ENCODE data around the gene FBXL19.
"Not testable (repeated sequence)": the region's sequence is repeated elsewhere in the genome, so short reads cannot be mapped to it uniquely, and the experiment has no call there.

The FBXL19 gene

DNA sequence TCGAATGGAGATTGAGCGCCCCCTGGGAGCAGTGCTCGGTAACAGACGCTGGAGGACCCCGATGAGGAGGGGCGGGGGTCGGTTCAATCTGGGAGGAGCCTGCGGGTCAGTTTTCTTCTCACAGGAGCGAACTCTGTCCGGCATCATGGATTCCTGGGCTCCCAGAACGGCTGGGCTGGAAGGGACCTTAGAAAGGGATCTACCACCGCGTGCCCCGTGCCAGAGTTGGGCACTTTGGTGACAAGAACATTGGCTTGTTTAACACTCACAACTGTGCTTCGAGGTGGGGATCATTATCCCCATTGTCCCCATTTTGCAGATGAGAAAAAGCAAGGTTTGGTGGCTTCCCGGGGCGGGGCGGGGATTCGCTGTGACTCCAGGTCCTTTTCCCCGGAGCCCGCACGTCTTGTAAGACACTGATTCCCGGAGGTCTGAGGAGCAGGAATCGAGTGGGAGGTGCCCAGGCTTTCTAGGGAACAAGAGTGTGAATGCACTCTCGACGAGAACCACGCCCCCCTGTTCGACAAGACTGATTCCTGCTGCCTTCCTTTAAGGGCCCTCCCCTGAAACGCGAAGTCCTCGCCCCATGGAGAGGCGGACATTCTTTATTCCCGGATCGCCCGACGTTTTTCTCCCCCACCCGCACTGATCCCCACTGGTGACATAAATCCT is 1.5 kb upstream of the FBXL19 start:
- peak; percentile 78 to 81 for DNase-seq (ENCODE audit: low read depth in 2 of 2)

- peak; percentile 99 for DNase-seq (ENCODE audit: low read depth in 2 of 2)
Measured at GRCh38 chr16:30922420-30922959, 882 bp upstream of the FBXL19 start.

- peak; percentile 100 for DNase-seq (ENCODE audit: low read depth in 2 of 2)
Measured at GRCh38 chr16:30922960-30923535, 324 bp upstream of the FBXL19 start.

DNA sequence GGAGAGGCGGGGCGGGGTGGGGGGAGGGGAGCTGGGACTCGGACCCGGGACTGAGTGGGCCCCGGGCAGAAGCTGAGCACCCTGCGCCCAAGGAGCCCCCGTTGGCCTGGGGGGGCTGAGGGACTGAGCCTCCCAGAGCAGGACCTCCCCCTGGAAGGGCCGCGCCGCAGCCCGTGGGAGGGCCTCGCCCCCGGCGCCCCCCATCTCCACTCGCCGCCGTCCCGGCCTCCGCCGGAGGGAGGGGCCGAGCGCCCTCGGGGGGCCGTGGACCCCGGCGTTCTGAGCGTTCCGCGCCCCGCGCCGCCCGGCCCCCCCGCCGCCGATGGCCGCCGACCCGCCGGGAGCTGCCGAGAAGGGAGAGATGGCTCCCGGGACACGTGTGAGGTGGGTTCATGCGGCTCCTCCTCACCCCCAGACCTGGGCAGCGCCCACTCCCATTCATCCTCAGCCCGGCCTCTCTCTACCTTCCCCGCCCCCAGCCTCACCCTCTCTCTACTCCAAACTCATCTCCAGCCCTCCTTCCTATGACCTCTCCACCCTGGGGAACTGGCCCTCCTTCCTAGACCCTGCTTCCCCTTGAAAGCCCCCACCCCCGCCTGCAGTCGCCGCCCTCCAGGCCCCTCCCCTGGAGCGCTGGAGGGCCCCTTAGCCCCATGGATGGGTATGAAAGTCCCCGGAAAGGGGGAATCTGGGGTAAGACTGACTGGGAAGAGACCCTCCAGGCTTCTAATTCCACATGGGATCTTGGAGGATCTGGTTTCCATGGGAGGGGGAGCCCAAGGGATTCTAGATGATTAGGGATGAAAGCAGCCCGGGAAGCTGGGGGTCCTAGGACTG is 922 bp downstream of the FBXL19 start:
- DNase-seq (ENCODE audit: low read depth in 2 of 2) = no peak

GRCh38 chr16:30924913-30925631 is 1.7 kb downstream of the FBXL19 start:
- no peak for DNase-seq (ENCODE audit: low read depth in 2 of 2)

GRCh38 chr16:30925632-30925987 is 2.2 kb downstream of the FBXL19 start:
- no peak for DNase-seq (ENCODE audit: low read depth in 2 of 2)

- no peak for DNase-seq (ENCODE audit: low read depth in 2 of 2)
Measured at GRCh38 chr16:30925995-30926811, 2.8 kb downstream of the FBXL19 start.

DNA sequence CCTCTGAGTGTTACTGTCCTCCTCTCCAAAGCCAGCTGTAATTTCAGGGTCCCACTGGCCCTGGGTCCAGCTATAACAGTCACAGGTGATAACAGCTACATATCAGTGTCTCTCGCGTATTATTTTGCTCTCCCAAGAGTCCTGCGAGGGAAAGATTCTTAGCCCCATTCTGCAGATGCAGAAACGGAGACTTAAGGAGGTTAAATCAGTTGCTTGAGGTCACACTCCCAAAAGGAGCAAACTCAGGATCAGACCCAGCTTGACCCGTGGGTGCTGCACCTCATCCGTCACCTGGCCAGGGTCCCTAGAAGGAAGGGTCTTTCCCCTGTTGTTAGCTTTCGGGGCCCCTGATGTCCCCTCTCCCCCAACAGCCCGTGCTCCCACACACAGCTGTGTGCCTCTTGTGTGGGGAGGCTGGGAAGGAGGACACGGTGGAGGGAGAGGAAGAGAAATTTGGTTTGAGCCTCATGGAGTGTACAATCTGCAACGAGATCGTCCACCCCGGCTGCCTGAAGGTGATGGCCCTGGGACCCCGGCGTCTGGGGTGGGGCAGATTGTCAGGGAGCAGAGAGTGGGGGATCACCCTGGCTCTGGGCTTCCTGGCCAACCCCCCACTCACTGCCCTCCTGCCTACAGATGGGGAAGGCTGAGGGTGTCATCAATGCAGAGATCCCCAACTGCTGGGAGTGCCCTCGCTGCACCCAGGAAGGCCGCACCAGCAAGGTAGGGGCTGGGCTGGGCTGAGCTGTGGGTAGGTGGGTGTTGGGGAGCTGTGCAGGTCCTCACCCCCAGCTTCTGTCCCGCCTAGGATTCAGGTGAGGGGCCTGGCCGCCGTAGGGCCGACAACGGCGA is 3.8 kb downstream of the FBXL19 start:
- no peak for DNase-seq (ENCODE audit: low read depth in 2 of 2)

DNA sequence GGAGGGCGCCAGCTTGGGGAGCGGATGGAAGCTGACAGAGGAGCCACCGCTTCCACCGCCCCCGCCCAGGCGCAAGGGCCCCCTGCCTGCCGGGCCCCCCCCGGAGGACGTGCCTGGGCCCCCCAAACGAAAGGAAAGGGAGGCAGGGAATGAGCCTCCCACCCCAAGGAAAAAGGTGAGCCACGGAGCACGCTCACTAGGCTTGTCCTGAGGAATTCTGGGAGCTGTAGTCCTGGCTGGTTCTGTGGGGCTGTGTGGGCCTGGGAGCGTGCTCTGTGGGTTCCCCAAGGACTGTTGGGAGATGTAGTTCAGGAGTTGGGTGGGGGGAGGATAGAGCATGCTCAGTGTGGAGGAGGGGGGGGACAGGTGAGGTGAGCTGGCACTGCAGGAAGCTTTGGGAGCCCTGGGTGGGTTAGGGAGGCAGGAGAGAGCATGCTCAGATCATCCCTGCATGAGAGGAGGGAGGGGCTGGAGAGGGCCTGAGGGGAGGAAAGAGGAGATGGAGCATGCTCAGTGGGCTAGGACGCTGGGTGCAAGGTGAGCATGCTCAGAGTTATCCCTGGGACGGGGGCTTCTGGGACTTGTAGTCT is 4.5 kb downstream of the FBXL19 start:
- DNase-seq (ENCODE audit: low read depth in 2 of 2) = no peak

- DNase-seq (ENCODE audit: low read depth in 2 of 2) = no peak
Measured at GRCh38 chr16:30928390-30928789, 5.0 kb downstream of the FBXL19 start.

DNA sequence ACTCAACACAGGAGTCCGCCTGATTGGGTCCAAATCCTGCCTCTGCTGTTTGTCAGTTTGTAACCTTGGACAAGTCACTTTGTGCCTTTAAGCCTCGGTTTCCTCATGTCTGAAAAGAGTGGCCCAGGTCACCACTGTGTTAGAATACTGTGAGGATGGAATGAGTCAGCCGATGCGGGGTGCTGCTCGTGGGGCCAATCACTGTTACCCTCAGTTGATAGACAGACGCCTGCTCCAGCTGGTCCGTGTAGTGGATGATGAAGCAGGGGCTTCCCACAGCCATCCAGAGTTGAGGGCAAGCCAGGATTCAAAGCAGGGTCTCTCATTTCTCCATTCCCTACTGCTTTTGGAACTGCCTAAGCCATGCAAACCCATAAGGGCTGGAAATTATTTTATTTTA is 5.8 kb downstream of the FBXL19 start:
- no peak for DNase-seq (ENCODE audit: low read depth in 2 of 2)

GRCh38 chr16:30930160-30930571 is 6.8 kb downstream of the FBXL19 start:
- no peak for DNase-seq (ENCODE audit: low read depth in 2 of 2)

GRCh38 chr16:30931068-30931650 is 7.8 kb downstream of the FBXL19 start:
- no peak for DNase-seq (ENCODE audit: low read depth in 2 of 2)

DNA sequence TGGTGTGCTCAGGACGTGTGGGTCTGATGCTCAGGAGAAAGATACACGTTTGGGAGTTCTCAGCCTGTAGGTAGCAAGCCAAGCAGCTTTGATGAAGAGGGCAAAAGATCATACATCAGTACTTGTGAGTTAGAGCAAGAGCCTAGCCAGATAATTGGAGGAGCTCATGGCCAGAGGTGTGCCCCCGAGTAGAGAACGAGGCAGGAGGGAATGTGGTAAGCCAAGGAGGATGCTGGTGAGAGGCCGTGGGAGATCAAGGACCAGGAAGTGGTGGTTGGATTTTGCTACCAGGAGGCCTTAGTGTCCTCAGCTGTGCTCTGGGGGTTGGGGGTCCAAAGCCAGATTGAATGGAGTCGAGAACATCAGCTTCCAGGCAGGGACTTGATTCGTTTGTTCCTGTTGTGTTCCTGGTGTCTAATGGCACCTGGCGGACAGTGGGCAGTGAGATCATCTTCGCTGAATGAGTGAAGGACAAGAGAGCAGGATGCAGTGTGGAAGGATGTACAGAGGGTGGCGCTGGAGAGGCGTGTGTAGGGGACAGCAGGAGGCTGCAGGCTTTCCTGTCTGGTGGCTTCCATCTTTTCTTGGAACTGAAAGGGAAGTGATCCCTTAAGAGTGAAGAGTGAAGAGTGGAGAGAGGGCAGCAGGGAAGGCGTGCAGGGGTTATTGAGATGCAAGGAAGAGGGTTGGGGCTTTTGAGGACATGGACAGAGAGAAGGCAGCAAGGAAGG is 11.6 kb downstream of the FBXL19 start:
- DNase-seq (ENCODE audit: low read depth in 2 of 2) = no peak

- DNase-seq (ENCODE audit: low read depth in 2 of 2) = no peak
Measured at GRCh38 chr16:30937692-30938091, 14.3 kb downstream of the FBXL19 start.

GRCh38 chr16:30939571-30939970 is 16.2 kb downstream of the FBXL19 start:
- not testable (repeated sequence) for DNase-seq (ENCODE audit: low read depth in 2 of 2)

GRCh38 chr16:30941600-30942425 is 18.4 kb downstream of the FBXL19 start:
- no peak for DNase-seq (ENCODE audit: low read depth in 2 of 2)

- DNase-seq (ENCODE audit: low read depth in 2 of 2) = no peak
Measured at GRCh38 chr16:30942426-30942806, 19.0 kb downstream of the FBXL19 start.
